GM12878 (cell line): ENCODE results near the gene KRT14. TPM values are rescaled to one million over a fixed set of nuclear protein-coding genes. Genes with fewer than 3 reads are reported as not detected.
"Not testable (repeated sequence)": the region's sequence is repeated elsewhere in the genome, so short reads cannot be mapped to it uniquely, and the experiment has no call there.

ENCODE experiments used
- ATAC-seq: fragments of 200-7000 bp; cut with Tn5 transposase; 3 replicates; pipeline ENCODE4 v1.9.1; 2020; ENCODE audit warnings: mild to moderate bottlenecking, moderate library complexity
- BruUV-seq: library from RNA; stranded (reverse); fragments of 400-500 nt; replicated peaks from 2 replicates; lab custom pipeline; 2021; lab: Mats Ljungman, UMichigan
- CTCF ChIA-PET: fragments of 300-600 bp; sonication (Branson Sonifier 250); formaldehyde crosslinking; extraction: SDS; loops from one replicate; lab custom pipeline; 2021; ENCODE audit warnings: inconsistent platforms; lab: Yijun Ruan, JAX
- POLR2A ChIA-PET: fragments of 350-600 bp; formaldehyde crosslinking; extraction: SDS; loops from one replicate; lab custom pipeline; 2021; ENCODE audit warnings: inconsistent platforms; lab: Charles Lee
- RAD21 ChIA-PET: fragments of 300-600 bp; sonication (Branson Sonifier 250); formaldehyde crosslinking; loops from one replicate; lab custom pipeline; 2023; ENCODE audit warnings: antibody characterized with exemption; ENCODE audit not compliant: unreplicated experiment; lab: Charles Lee
- SMC1A ChIA-PET: fragments of 300-600 bp; sonication (Branson Sonifier 250); formaldehyde crosslinking; loops from one replicate; lab custom pipeline; 2023; ENCODE audit not compliant: unreplicated experiment, uncharacterized antibody; lab: Charles Lee
- DNase-seq: peaks from one replicate; pipeline ENCODE4 v3.0.0-alpha.2; 2011; ENCODE audit warnings: low read depth, low spot score
- FAIRE-seq: peaks from 3 replicates; lab custom pipeline; 2011; peaks lifted over from hg19 to GRCh38; lab: Jason Lieb, UNC
- H2AFZ ChIP-seq: 2 replicates; pipeline ENCODE4 v1.6.0; 2011; ENCODE audit warnings: low read depth, low read length, control low read depth; ENCODE audit not compliant: control insufficient read depth
- H3K27ac ChIP-seq: 2 replicates; pipeline ENCODE4 v1.5.1; 2011; ENCODE audit warnings: control low read depth; ENCODE audit not compliant: control insufficient read depth, insufficient read depth
- H3K27me3 ChIP-seq, 2 experiments: replicated peaks in 1 of 2; 2 replicates each; pipeline versions ENCODE4 v1.6.0 to v1.6.1; 2011; ENCODE audit warnings: low read length in 1 of 2; ENCODE audit not compliant: control insufficient read depth in 2 of 2, insufficient read depth in 2 of 2
- H3K36me3 ChIP-seq, 2 experiments: 2 replicates each; pipeline ENCODE4 v1.5.1; 2011; ENCODE audit warnings: low read length in 1 of 2; ENCODE audit not compliant: control insufficient read depth in 2 of 2, insufficient read depth in 2 of 2
- H3K4me1 ChIP-seq: 2 replicates; pipeline ENCODE4 v1.6.1; 2011; ENCODE audit warnings: mild to moderate bottlenecking, low read length, moderate library complexity, mixed read lengths; ENCODE audit not compliant: control insufficient read depth, insufficient read depth
- H3K4me2 ChIP-seq: 2 replicates; pipeline ENCODE4 v1.6.0; 2011; ENCODE audit warnings: control low read depth; ENCODE audit not compliant: control insufficient read depth, insufficient read depth
- H3K4me3 ChIP-seq: fragments of 200-600 bp; sonication (generic); 2 replicates; pipeline ENCODE4 v1.5.1; 2016
- H3K79me2 ChIP-seq: 2 replicates; pipeline ENCODE4 v1.6.0; 2011; ENCODE audit warnings: low read length; ENCODE audit not compliant: control insufficient read depth, insufficient read depth
- H3K9ac ChIP-seq: 2 replicates; pipeline ENCODE4 v1.8.0; 2011; ENCODE audit warnings: low read length, control low read depth, mixed read lengths; ENCODE audit not compliant: control insufficient read depth, insufficient read depth
- H3K9me3 ChIP-seq: replicated peaks from 3 replicates; pipeline ENCODE4 v1.5.1; 2011; ENCODE audit warnings: mild to moderate bottlenecking, low read length; ENCODE audit not compliant: control insufficient read depth, insufficient read depth
- H4K20me1 ChIP-seq: 2 replicates; pipeline ENCODE4 v1.6.0; 2011; ENCODE audit not compliant: control insufficient read depth, insufficient read depth
- HSF1 ChIP-seq: fragments of 150-350 bp; IDR thresholded peaks from 2 replicates; pipeline ENCODE4 v1.6.1; 2014; ENCODE audit warnings: mild to moderate bottlenecking, low read depth, low read length
- TCF12 ChIP-seq: IDR thresholded peaks from 2 replicates; pipeline ENCODE4 v1.6.1; 2011; ENCODE audit warnings: low read depth, mild to moderate bottlenecking, low read length
- WGBS: methylation state at CpG from one replicate; pipeline ENCODE4 v1.1.6; 2016; ENCODE audit warnings: low lambda C conversion rate; ENCODE audit not compliant: insufficient replicate concordance, insufficient coverage; ENCODE audit errors: missing lambda C conversion rate; 5-methylcytosine and 5-hydroxymethylcytosine counted together
- in situ Hi-C: fragments of 300-500 bp; cut with MboI; formaldehyde crosslinking; loops from 9 replicates; pipeline ENCODE4 v1.14.3; 2018; ENCODE audit warnings: mixed read lengths
- intact Hi-C: fragments of 100-400 bp; cut with micrococcal nuclease; formaldehyde crosslinking; loops from one replicate; pipeline ENCODE4 v1.14.2; 2022; ENCODE audit not compliant: unreplicated experiment
- polyA plus RNA-seq, 11 experiments: library from polyadenylated mRNA; depleted of rRNA in 4 of 11; unstranded in 6 of 11; stranded (reverse) in 5 of 11; fragments of >200 nt; fragmentation: Nextera tagmentation in 4 of 11; fragmentation: Illumina TruSeq in 1 of 11; extraction: Ambion mirVana in 4 of 11; extraction: Trizol in 1 of 11; gene quantifications; 1 replicate in 1 of 11; 2 replicates in 10 of 11; pipeline versions ENCODE4 v1.2.1 to v1.2.3, GENCODE V29; 2011 to 2016; ENCODE audit warnings: inconsistent platforms in 2 of 11, missing spikeins in 2 of 11, low read depth in 1 of 11
- total RNA-seq, 4 experiments: library from RNA; depleted of rRNA in 3 of 4; stranded (reverse); fragments of >200 nt in 3 of 4; fragmentation: Illumina TruSeq in 1 of 4; extraction: Trizol in 1 of 4; gene quantifications; 2 replicates each; pipeline versions ENCODE4 v1.2.1 to v1.2.3, GENCODE V29; 2013 to 2021

KRT14 gene
- total and polyA plus RNA-seq, 10 of the 15 experiments (the other 5 are each of a cell fraction or from before 2014, with no cell fraction given): 1.5 TPM; not detected in 9

GRCh38 chr17:41624208-41625101 is 37.8 kb upstream of the KRT14 start, which contains the start of gene KRT17:
KRT17 (minus strand) TSS chr17:41624575; CDS start chr17:41624509, 66 bp downstream.
- intact Hi-C loops (no loop called here), in situ Hi-C loops (no loop called here)
- WGBS: 26% methylated on average over 29 of the region's 33 CpGs
- no peak within 1 kb of the TSS for H3K27ac ChIP-seq
- CTCF ChIA-PET: interaction anchor here (0.6 to 1.7 kb wide), 3 partner anchors 39 to 819 kb away, joined by 3 to 5 read pairs (median 3); no protein-coding TSS in a partner anchor
- no peaks in the 10 kb centered on the region; the same call in 2 of the 3 replicates for H3K9me3 ChIP-seq
- FAIRE-seq (no peak), ATAC-seq (no peak), DNase-seq (no peak)
- H4K20me1 ChIP-seq: no peaks in the 10 kb centered on the region
- H3K79me2 ChIP-seq: no peaks in the 10 kb centered on the region
- POLR2A ChIA-PET: no interaction called here
- no peaks in the 10 kb centered on the region; a peak in 1 of 4 replicates for H3K27me3 ChIP-seq
- no peak within 1 kb of the TSS for H3K4me3 ChIP-seq
- H3K9ac ChIP-seq: no peak within 1 kb of the TSS
- no TSS peak for BruUV-seq
- H3K4me2 ChIP-seq: no peak within 1 kb of the TSS
- RAD21 ChIA-PET: no interaction called here
- no peaks in the 10 kb centered on the region for H3K36me3 ChIP-seq
- H2AFZ ChIP-seq: no peak within 1 kb of the TSS
- SMC1A ChIA-PET: no interaction called here
- no peaks in the 10 kb centered on the region for H3K4me1 ChIP-seq
- TF ChIP-seq TCF12: peak; percentile 45; the same call in 1 of the 2 replicates
- TF ChIP-seq HSF1: no peak

DNA sequence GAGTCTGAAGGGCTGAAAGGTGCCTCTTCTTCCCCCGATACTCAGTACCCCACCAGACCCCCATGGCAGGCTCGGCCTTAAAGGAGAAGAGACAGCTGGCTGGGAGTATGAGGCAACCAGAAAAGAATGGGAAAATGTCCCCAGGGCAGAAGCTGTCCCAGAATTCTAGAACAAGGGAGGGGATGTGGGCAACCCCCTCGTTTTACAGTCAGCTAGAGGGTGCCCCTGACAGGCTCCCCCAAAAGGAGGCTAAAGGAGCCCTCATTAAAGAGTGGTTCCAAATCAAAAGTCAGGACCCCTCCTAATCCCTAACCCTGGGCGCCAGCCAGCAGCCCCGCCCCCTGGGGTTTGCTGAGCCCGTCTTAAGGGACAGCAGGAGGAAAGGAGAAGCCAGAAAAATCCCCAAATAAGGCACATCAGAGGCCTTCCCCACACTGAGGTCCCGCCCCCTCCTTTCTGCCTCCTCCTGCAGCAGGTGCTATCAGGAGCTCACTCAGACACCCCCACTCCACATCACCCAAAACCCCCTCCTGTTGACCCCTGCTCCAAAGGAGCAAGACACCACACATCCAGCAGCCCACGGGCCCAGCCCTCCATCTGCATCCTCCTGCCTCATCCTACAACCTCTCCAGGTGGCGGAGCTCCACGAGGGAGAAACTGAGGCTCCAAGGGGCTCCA is 36.6 kb upstream of the KRT14 start:
- ATAC-seq, H3K36me3 ChIP-seq, H3K27ac ChIP-seq, FAIRE-seq, in situ Hi-C loops, BruUV-seq, H4K20me1 ChIP-seq, H3K4me3 ChIP-seq, DNase-seq, H2AFZ ChIP-seq, H3K9me3 ChIP-seq, H3K9ac ChIP-seq, H3K4me1 ChIP-seq, H3K79me2 ChIP-seq, POLR2A ChIA-PET, SMC1A ChIA-PET, RAD21 ChIA-PET, intact Hi-C loops, H3K4me2 ChIP-seq, H3K27me3 ChIP-seq: not testable (repeated sequence)
- WGBS: 2% methylated on average over 10 of the region's 10 CpGs
- CTCF ChIA-PET: interaction anchor here (0.9 to 1.7 kb wide), 2 partner anchors 40 to 73 kb away, joined by 3 read pairs; no protein-coding TSS in a partner anchor

- H3K4me3 ChIP-seq, in situ Hi-C loops, H2AFZ ChIP-seq, H3K36me3 ChIP-seq, SMC1A ChIA-PET, H3K9ac ChIP-seq, H3K79me2 ChIP-seq, POLR2A ChIA-PET, H3K27me3 ChIP-seq, BruUV-seq, H3K4me2 ChIP-seq, ATAC-seq, H3K27ac ChIP-seq, H4K20me1 ChIP-seq, H3K9me3 ChIP-seq, DNase-seq, RAD21 ChIA-PET, intact Hi-C loops, FAIRE-seq, H3K4me1 ChIP-seq: not testable (repeated sequence)
- CTCF ChIA-PET: interaction anchor here (1.7 kb wide), 1 partner anchor 73 kb away, joined by 3 read pairs; no protein-coding TSS in a partner anchor
- 14% methylated on average over 16 of the region's 19 CpGs for WGBS
Measured at GRCh38 chr17:41622340-41623183, 35.9 kb upstream of the KRT14 start.
